Fibroblast of skin of left biceps (primary cell): ENCODE measurements around the gene SBDS.
"Not testable (repeated sequence)": the region's sequence is repeated elsewhere in the genome, so short reads cannot be mapped to it uniquely, and the experiment has no call there.

ENCODE experiments used
- DNase-seq, 2 experiments: peaks; one replicate each; pipeline ENCODE4 v3.0.0-alpha.2; 2013; ENCODE audit warnings: low read depth in 2 of 2

SBDS gene

GRCh38 chr7:66995050-66995776 is at the start of gene SBDS:
TSS of gene SBDS (minus strand) at chr7:66995586. CDS start at chr7:66995417, 169 bp downstream.
- peak; percentile 96 for DNase-seq

- DNase-seq: not testable (repeated sequence)
These were observed 48.2 kb upstream of the SBDS start for GRCh38 chr7:67043559-67043930.

- DNase-seq: not testable (repeated sequence)
These were observed 47.6 kb upstream of the SBDS start for GRCh38 chr7:67042781-67043558.

- DNase-seq: not testable (repeated sequence)
These were observed 45.4 kb upstream of the SBDS start for GRCh38 chr7:67040832-67041231.

GRCh38 chr7:67036432-67037395 is 41.3 kb upstream of the SBDS start:
- not testable (repeated sequence) for DNase-seq

- no peak for DNase-seq
These were observed 37.9 kb upstream of the SBDS start for GRCh38 chr7:67033251-67033650.

- not testable (repeated sequence) for DNase-seq
These were observed 36.3 kb upstream of the SBDS start for GRCh38 chr7:67031685-67032084.

- peak; percentile 14 to 25 for DNase-seq
These were observed 30.1 kb upstream of the SBDS start for GRCh38 chr7:67025459-67025858.

- no peak for DNase-seq
These were observed 27.1 kb upstream of the SBDS start for GRCh38 chr7:67022511-67022910.

GRCh38 chr7:67021260-67021659 is 25.9 kb upstream of the SBDS start:
- no peak for DNase-seq

GRCh38 chr7:67019562-67020390 is 24.4 kb upstream of the SBDS start:
- peak in 1 of 2 experiments; percentile 21 for DNase-seq

GRCh38 chr7:67018940-67019339 is 23.6 kb upstream of the SBDS start:
- no peak for DNase-seq

- DNase-seq: not testable (repeated sequence)
These were observed 22.6 kb upstream of the SBDS start for GRCh38 chr7:67017971-67018370.

GRCh38 chr7:67014076-67014622 is 18.8 kb upstream of the SBDS start:
- not testable (repeated sequence) for DNase-seq

- DNase-seq: not testable (repeated sequence)
These were observed 14.3 kb upstream of the SBDS start for GRCh38 chr7:67009677-67010076.

GRCh38 chr7:67008260-67008659 is 12.9 kb upstream of the SBDS start:
- no peak for DNase-seq

GRCh38 chr7:67006965-67007364 is 11.6 kb upstream of the SBDS start:
- no peak for DNase-seq

GRCh38 chr7:67004145-67004544 is 8.8 kb upstream of the SBDS start:
- DNase-seq: not testable (repeated sequence)

GRCh38 chr7:67000601-67001258 is 5.3 kb upstream of the SBDS start:
- peak; percentile 3 to 4 for DNase-seq
